Skeletal muscle satellite cell (primary cell): Measurements from ENCODE around the gene RPS6KA5.

Experiments used
- H3K27me3 ChIP-seq: 2 replicates; pipeline ENCODE4 v1.7.0; 2013; ENCODE audit warnings: low read length; ENCODE audit not compliant: control insufficient read depth, insufficient read depth
- H3K36me3 ChIP-seq: 2 replicates; pipeline ENCODE4 v1.7.0; 2013; ENCODE audit warnings: mild to moderate bottlenecking, control low read depth, low read length; ENCODE audit not compliant: insufficient read depth
- H3K4me1 ChIP-seq: 2 replicates; pipeline ENCODE4 v1.7.0; 2013; ENCODE audit warnings: low read length; ENCODE audit not compliant: control insufficient read depth, insufficient read depth
- H3K4me2 ChIP-seq: 2 replicates; pipeline ENCODE4 v1.7.0; 2013; ENCODE audit warnings: mild to moderate bottlenecking, low read length
- H3K4me3 ChIP-seq: 2 replicates; pipeline ENCODE4 v1.7.0; 2013; ENCODE audit warnings: low read length
- H3K9ac ChIP-seq: 2 replicates; pipeline ENCODE4 v1.7.0; 2013; ENCODE audit warnings: mild to moderate bottlenecking, low read depth, low read length, moderate library complexity
- H3K9me3 ChIP-seq: replicated peaks from 2 replicates; pipeline ENCODE4 v1.7.0; 2013; ENCODE audit warnings: mild to moderate bottlenecking, control low read depth, low read length

The RPS6KA5 gene

DNA sequence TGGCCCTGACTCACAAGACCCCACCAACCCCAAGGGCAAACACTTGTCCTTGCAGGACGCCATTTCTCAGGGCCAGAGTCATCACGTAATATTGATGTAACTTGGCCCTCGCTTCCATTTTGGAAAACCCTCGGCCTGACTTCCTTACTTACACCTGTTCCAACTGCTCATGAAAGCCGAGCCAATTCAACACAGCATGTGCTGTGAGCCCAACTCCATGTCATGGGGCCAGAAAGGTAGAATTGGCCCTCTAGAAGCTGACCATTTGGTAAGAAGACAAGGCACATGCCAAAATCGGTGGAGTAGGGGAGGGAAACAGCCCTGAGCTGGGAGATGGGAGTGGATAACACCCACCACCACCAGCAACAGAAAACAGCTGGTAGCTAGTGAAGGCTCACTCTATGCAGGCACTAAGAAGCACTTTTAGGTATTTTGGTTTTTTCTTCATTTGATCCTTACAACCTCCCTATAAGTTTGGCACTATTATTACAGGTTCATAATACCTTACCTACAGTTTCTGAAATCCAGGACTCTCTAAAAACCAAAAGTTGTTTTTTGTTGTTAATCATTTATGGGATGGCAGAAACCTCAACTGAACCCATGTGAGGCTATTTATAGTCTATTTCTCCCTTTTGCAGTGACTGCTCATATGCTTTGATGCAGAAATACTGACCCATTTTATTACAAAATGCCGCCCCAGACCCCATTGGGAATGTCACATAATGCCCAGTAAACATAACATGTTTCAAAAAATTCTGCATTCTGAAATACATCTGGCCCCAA lies 250.7 kb downstream of the RPS6KA5 start:
- H3K4me1 ChIP-seq: peaks cover 18% of the 10 kb centered on the region
- H3K36me3 ChIP-seq: no peaks in the 10 kb centered on the region
- H3K27me3 ChIP-seq: no peaks in the 10 kb centered on the region
- H3K4me2 ChIP-seq: no peak overlapping the region
- no peaks in the 10 kb centered on the region for H3K9me3 ChIP-seq
- no peak overlapping the region for H3K9ac ChIP-seq
- no peak overlapping the region for H3K4me3 ChIP-seq

DNA sequence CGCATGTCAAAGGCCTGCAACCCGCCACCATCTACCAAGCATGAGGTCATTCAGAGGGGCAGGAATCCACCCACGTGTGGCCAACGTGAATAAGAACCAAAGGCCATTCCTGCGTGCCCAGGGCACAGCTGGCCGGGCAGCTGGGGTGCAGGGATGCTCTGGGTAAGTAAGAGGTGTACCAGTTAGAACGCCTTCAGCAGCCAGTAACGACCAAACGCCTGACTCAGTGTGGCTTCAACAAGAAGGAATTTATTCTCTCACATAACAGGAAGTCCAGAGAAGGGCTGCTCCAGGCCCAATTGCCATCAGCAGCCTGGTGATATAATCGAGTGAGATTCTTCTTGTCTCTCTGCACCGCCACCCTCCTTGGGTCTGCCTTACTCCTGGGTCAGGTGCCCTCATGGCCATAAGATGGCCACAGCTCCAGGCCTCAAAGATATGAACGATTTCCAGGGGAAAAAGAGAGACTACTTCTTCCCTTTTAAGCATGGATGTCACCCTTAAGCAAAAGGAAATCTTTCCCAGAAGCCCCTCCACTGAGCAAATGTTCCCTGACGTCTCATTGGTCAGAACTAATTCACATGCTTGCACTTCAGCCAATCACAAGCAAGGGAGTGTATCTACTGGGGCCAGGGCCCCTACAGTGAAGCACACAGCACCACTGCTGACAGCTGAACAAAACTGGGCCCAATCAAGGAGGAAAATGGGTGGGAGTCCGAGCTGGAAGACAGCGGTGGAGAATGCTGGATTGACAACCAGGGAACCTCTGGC lies 251.5 kb downstream of the RPS6KA5 start:
- H3K4me3 ChIP-seq: no peak overlapping the region
- peaks cover 16% of the 10 kb centered on the region for H3K4me1 ChIP-seq
- H3K36me3 ChIP-seq: no peaks in the 10 kb centered on the region
- H3K4me2 ChIP-seq: no peak overlapping the region
- no peak overlapping the region for H3K9ac ChIP-seq
- no peaks in the 10 kb centered on the region for H3K27me3 ChIP-seq
- H3K9me3 ChIP-seq: no peaks in the 10 kb centered on the region

DNA sequence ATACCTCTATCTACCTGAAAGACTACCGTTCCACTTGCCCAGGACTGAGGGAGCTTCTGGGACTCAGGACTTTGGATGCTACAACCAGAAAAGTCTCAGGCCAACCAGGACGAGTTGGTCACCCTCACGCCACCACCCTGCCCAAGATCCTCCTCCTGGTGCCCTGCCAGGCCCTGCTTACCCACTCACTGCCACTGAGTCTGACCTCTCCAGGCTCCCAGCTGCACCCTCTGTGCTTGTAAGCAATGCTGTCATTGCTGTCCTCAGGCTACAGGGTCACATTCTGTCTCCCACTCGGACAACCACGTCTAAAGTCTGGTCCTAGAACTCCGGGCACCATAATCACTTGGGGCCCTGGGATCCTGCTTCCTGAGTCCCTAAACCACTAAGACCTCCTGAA lies 253.4 kb downstream of the RPS6KA5 start:
- H3K36me3 ChIP-seq: no peaks in the 10 kb centered on the region
- no peak overlapping the region for H3K4me3 ChIP-seq
- peaks cover 16% of the 10 kb centered on the region for H3K4me1 ChIP-seq
- H3K9ac ChIP-seq: no peak overlapping the region
- no peak overlapping the region for H3K4me2 ChIP-seq
- H3K9me3 ChIP-seq: no peaks in the 10 kb centered on the region
- H3K27me3 ChIP-seq: no peaks in the 10 kb centered on the region

DNA sequence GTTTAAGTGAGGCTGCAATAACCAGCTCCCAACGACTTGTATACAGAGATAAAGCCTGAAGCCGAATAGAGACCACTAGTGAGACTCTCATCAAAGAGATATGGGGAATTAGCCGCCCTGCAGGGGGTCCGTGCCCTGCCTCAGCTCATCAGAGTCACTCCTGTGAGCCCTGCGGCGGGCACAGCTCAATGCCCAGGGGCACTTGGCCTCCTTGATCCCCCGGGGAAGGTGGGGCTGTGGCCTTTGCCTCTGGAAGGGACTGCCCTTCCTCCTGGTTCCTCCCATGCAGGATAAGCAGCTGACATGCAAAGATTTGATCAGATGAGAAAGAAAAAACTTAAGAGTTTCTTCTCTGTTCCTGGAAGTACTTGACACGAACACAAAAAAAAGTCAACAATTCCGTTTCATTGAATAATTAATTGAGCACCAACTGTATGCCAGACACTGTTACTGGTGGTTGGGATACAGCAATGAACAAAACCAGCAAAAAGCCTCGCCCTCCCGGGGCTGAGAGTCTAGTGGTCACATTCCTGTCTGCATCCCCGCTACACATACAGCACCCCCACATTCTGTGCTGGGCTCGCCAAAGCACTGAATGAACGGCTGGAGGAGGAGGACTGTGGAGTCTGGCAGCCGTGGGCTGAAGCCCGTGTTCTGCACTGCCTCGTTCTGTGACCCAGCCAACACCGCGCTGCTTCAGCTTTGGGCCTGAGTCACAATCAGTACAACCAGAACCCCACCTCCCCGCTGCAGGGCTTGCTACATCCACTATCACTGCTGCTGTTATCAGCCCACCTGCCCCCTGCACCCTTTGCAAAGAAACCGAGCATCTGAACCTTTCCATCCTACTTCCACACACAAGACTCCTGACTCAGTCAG lies 254.5 kb downstream of the RPS6KA5 start:
- H3K4me3 ChIP-seq: no peak overlapping the region
- H3K9me3 ChIP-seq: no peaks in the 10 kb centered on the region
- peaks cover 16% of the 10 kb centered on the region for H3K4me1 ChIP-seq

DNA sequence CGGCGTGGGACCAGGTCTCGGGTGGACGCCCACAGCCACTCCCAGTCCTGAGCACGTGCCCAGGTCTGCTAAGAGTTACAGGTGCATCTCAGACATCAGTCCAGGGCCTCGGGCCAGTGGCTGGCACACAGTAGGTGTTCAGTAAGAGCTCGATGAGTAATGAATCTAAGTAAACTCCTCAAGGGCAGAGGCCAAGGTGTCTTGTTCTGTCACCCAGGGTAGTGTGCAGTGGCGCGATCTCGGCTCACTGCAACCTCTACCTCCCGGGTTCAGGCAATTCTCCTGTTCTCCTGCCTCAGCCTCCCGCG lies 255.4 kb downstream of the RPS6KA5 start:
- H3K9me3 ChIP-seq: no peaks in the 10 kb centered on the region
- no peak overlapping the region for H3K9ac ChIP-seq
- H3K36me3 ChIP-seq: no peaks in the 10 kb centered on the region
- peaks cover 16% of the 10 kb centered on the region for H3K4me1 ChIP-seq
- H3K4me2 ChIP-seq: no peak overlapping the region
- no peaks in the 10 kb centered on the region for H3K27me3 ChIP-seq
- H3K4me3 ChIP-seq: no peak overlapping the region

More for the DNA sequence above, 254.5 kb downstream of the RPS6KA5 start:
- Histone ChIP-seq H3K27me3 (no peaks in the 10 kb centered on the region), H3K9ac (no peak overlapping the region), H3K36me3 (no peaks in the 10 kb centered on the region), H3K4me2 (no peak overlapping the region)

DNA sequence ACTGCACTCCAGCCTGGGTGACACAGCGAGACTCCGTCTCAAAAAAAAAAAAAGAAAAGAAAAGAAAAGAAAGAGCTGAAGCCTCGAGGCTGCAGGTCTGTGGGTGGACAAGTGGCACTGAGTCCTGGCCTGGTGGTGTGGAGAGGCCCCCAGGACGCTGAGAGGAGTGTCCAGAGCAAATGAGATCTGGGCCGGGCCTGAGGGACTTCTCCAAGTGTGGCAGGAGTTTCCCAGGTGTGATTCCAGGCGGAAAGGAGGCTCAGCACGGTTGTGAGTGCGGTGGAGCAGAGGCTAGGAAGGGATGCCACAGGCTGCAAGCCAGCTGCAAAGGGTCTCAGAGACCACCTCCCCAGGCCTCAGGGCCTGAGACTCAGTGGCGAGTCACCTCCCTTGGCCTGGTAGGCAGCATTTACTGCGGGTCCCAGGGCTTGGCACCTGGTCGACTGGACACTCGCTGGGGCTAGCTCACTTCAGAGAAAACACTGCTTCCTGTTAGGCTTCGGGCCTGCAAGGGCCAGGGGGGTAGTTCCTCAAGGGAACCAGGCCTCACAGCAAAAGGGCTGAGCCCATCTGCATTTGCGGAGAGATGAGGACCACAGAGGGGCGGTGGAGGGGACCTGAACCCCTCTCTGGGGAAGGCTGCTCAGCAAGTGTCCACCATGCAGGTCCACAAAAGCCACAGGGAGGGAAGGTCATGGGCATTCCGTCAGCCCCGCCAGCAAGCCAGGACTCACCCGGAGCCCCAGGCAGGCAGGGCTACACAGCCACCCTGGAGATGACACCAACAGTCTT lies 256.0 kb downstream of the RPS6KA5 start:
- Histone ChIP-seq H3K4me3 (no peak overlapping the region), H3K36me3 (no peaks in the 10 kb centered on the region), H3K27me3 (no peaks in the 10 kb centered on the region), H3K9ac (no peak overlapping the region), H3K9me3 (no peaks in the 10 kb centered on the region), H3K4me2 (no peak overlapping the region), H3K4me1 (peaks cover 16% of the 10 kb centered on the region)

DNA sequence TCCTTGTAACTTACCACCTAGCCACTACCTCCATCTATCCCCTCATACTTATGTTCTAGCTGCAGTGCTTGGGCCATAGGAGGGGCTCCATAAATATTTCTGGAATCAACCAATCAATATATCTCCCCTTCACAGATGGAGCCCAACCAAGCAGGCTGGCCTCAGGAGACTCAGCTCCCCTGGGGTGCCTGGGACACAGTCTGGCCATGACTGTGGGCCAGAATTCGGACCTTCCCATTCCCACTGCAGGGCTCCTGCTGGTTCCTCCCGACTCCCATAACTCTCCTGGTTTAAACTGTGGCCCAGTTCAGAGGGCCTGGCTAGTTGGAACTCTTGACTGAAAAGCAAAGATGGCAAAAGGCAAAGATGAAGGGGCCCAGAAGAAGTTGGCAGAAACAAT lies 257.2 kb downstream of the RPS6KA5 start:
- H3K4me2 ChIP-seq: no peak overlapping the region
- H3K36me3 ChIP-seq: no peaks in the 10 kb centered on the region
- H3K9ac ChIP-seq: no peak overlapping the region
- H3K27me3 ChIP-seq: no peaks in the 10 kb centered on the region
- no peak overlapping the region for H3K4me3 ChIP-seq
- H3K9me3 ChIP-seq: no peaks in the 10 kb centered on the region
- H3K4me1 ChIP-seq: peaks cover 5% of the 10 kb centered on the region

DNA sequence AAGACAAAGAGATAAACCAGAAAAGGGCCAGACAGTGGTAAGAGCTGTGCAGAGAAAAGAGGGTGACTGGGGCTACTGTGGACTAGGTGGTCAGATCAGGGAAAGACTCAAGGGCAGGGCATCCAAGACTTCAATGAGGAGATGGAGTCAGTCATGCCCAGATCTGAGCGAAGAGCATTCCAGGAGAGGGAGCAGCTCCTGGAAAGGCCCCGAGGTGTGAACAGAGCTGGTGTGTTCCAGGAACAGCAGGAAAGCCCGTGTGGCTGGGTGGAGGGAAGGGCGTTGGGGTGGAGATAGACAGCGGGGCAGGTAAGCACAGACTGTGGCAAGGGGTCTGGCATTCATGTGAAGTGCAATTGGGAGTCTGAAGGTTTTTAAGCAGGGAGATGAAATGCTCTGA lies 261.0 kb downstream of the RPS6KA5 start:
- Histone ChIP-seq H3K27me3 (no peaks in the 10 kb centered on the region), H3K4me1 (peaks cover 16% of the 10 kb centered on the region), H3K4me2 (no peak overlapping the region), H3K36me3 (no peaks in the 10 kb centered on the region), H3K4me3 (no peak overlapping the region), H3K9me3 (no peaks in the 10 kb centered on the region), H3K9ac (no peak overlapping the region)

DNA sequence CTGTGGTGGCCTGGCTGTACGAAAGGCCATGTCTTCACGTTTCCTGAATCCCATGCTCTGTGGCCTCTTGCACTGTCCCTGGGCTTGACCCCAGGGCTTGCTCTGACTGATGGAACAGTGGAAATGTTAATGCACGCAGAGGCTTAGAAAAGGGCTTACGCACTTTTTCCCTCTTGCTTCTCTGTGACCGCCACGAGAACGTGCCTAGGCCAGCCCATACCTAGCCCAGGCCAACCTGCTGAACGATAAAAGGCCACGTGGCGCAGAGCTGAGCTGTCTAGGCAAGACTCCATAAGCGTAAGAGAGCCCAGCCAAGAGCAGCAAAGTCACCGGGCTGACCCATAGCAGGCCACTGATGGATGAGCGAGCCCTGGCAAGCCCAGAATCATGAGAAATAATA lies 262.5 kb downstream of the RPS6KA5 start:
- Histone ChIP-seq H3K9ac (no peak overlapping the region), H3K4me1 (peaks cover 16% of the 10 kb centered on the region), H3K9me3 (no peaks in the 10 kb centered on the region), H3K4me2 (no peak overlapping the region), H3K4me3 (no peak overlapping the region), H3K27me3 (no peaks in the 10 kb centered on the region), H3K36me3 (no peaks in the 10 kb centered on the region)
